Measurements from ENCODE around the gene ARF6. TPM values are rescaled to one million over a fixed set of nuclear protein-coding genes. Genes with fewer than 3 reads are reported as not detected.
A peak's percentile ranks its signal among the peaks of the same experiment; 100 is the strongest.
"Not testable (repeated sequence)": the region's sequence is repeated elsewhere in the genome, so short reads cannot be mapped to it uniquely, and the experiment has no call there.

ARF6 gene
- total RNA-seq, 2 experiments from 2014 or later = 134 to 135 TPM

DNA sequence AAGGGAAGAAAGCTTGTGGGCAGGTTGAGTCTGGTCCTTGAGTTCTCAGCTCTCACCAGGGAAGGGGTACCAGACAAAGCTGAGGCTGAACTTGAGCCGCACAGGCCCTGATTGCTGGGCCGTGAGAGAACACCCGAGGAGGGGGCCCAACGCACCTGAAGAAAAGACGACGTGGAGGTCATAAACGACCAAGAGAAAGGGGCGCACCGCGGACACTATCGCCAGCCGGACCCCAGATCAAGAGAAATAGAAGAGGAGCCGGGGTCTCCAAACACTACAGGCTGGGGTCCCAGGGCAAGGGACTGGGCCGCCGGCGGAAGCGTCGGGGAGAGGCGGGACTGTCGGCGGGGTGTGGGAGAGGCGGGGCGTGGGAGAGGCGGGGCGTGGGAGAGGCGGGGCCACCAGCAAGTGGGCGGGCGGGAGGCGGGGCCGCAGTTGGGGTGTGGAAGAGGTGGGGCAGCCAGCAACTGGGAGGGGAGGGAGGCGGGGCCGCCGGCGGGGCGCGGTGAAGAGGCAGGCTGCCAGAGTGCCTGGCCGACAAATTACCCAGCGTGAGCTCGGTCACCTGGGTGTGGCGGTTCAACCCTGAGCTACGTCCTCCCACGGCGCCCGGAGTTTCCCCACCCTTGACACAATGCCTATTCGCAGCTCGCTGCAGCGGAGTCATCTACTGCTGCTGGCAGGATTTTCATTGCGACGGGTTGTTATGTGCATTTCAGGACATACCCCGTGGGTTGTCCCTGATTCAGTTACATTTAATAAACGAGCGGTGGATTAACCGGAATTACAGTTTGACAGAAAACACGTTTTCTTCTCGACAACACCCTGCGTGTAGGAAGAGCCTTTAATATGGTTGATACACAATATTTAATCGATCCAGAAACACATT, 24.8 kb upstream of the ARF6 start:
- no peaks in the 10 kb centered on the region for H3K27me3 Mint-ChIP-seq
- peak; percentile 97 for DNase-seq
- H3K27ac Mint-ChIP-seq = peak overlapping the region; percentile 93
- H3K36me3 Mint-ChIP-seq = no peaks in the 10 kb centered on the region
- H3K4me3 Mint-ChIP-seq = peak overlapping the region; percentile 91
- H3K9me3 Mint-ChIP-seq = no peaks in the 10 kb centered on the region
- H3K4me1 Mint-ChIP-seq = peaks cover 19% of the 10 kb centered on the region

DNA sequence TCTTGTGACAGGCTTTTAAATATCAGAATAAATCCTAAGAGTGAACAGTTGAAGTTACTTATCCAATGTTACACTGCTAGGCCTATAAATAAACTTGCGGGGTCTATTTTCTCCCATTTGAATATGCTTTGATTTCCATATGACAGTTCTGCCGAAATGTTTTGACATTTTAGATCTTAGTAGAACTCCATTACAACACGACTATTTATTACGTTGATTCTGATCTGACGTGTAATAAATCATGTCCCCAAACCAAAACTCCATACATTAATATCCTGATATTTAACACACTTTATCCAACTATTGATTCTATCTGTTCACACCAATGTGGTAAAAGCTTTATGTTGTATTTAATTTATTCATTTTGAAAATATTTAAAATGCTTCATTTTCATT, 24.2 kb upstream of the ARF6 start:
- H3K36me3 Mint-ChIP-seq = no peaks in the 10 kb centered on the region
- H3K9me3 Mint-ChIP-seq = no peaks in the 10 kb centered on the region
- no peak for DNase-seq
- H3K27me3 Mint-ChIP-seq = no peaks in the 10 kb centered on the region
- H3K4me3 Mint-ChIP-seq = peak overlapping the region; percentile 91
- H3K27ac Mint-ChIP-seq = peak overlapping the region; percentile 93
- H3K4me1 Mint-ChIP-seq = peaks cover 19% of the 10 kb centered on the region

GRCh38 chr14:49870908-49871307, 22.0 kb upstream of the ARF6 start:
- H3K36me3 Mint-ChIP-seq = no peaks in the 10 kb centered on the region

DNA sequence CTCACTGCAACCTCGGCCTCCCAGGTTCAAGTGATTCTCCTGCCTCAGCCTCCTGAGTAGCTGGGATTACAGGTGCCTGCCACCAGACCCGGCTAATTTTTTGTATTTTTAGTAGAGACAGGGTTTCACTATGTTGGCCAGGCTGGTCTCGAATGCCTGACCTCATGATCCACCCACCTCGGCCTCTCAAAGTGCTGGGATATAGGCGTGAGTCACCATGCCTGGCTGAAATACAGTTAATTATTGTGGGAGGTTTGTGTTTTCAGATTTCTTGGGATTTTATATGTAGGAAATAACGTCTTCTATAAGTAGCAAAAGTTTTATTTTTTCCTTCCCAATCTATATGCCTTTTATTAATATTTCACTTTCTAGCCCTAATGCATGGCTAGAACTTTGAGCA, 19.3 kb upstream of the ARF6 start:
- H3K36me3 Mint-ChIP-seq, H3K4me3 Mint-ChIP-seq, H3K27me3 Mint-ChIP-seq, H3K9me3 Mint-ChIP-seq, DNase-seq, H3K27ac Mint-ChIP-seq: not testable (repeated sequence)
- H3K4me1 Mint-ChIP-seq = peaks cover 19% of the 10 kb centered on the region

More at GRCh38 chr14:49870908-49871307, 22.0 kb upstream of the ARF6 start:
- no peak for DNase-seq
- H3K27me3 Mint-ChIP-seq = no peaks in the 10 kb centered on the region
- H3K4me3 Mint-ChIP-seq = no peak overlapping the region
- peaks cover 19% of the 10 kb centered on the region for H3K4me1 Mint-ChIP-seq
- no peaks in the 10 kb centered on the region for H3K9me3 Mint-ChIP-seq
- H3K27ac Mint-ChIP-seq = no peak overlapping the region

GRCh38 chr14:49875640-49876198, 17.2 kb upstream of the ARF6 start:
- no peak overlapping the region for H3K27ac Mint-ChIP-seq
- H3K27me3 Mint-ChIP-seq = no peaks in the 10 kb centered on the region
- no peak for DNase-seq
- H3K9me3 Mint-ChIP-seq = no peaks in the 10 kb centered on the region
- H3K4me3 Mint-ChIP-seq = no peak overlapping the region
- H3K4me1 Mint-ChIP-seq = peaks cover 17% of the 10 kb centered on the region
- H3K36me3 Mint-ChIP-seq = no peaks in the 10 kb centered on the region

- Mint-ChIP-seq H3K27ac (no peak overlapping the region), H3K27me3 (no peaks in the 10 kb centered on the region), H3K36me3 (no peaks in the 10 kb centered on the region), H3K9me3 (no peaks in the 10 kb centered on the region), H3K4me3 (no peak overlapping the region), H3K4me1 (peaks cover 17% of the 10 kb centered on the region)
- no peak for DNase-seq
These were observed 16.2 kb upstream of the ARF6 start for GRCh38 chr14:49876563-49877127.

DNA sequence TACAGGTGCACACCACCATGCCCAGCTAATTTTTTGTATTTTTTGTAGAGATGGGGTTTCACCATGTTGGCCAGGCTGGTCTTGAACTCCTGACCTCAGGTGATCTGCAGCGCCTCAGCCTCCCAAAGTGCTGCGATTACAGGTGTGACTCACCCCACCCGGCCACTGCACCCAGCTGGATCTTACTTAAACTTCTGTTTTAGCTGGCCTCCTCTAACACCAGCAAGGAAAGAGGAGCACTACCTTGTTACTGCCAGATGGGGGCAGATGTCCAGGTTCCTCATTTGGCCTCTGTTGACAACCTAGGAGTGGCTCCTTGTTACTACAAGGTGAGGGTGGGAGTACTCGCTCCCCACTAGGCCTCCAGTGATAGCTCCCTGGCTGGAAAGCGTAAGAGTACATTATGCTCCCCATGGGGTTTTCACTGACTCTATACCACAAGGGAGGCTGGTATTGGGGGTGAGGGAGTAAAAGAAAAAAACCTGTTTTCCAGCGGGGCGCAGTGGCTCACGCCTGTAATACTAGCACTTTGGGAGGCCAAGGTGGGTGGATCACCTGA, 13.2 kb upstream of the ARF6 start:
- Mint-ChIP-seq H3K9me3 (no peaks in the 10 kb centered on the region), H3K4me3 (no peak overlapping the region), H3K27ac (peak overlapping the region; percentile 25)

GRCh38 chr14:49880267-49881064, 12.4 kb upstream of the ARF6 start:
- no peaks in the 10 kb centered on the region for H3K36me3 Mint-ChIP-seq
- DNase-seq = no peak
- no peak overlapping the region for H3K4me3 Mint-ChIP-seq
- peaks cover 22% of the 10 kb centered on the region for H3K4me1 Mint-ChIP-seq
- no peaks in the 10 kb centered on the region for H3K27me3 Mint-ChIP-seq
- no peaks in the 10 kb centered on the region for H3K9me3 Mint-ChIP-seq
- H3K27ac Mint-ChIP-seq = no peak overlapping the region

More for the DNA sequence above, 13.2 kb upstream of the ARF6 start:
- peaks cover 22% of the 10 kb centered on the region for H3K4me1 Mint-ChIP-seq
- peak; percentile 58 for DNase-seq
- H3K36me3 Mint-ChIP-seq = no peaks in the 10 kb centered on the region
- no peaks in the 10 kb centered on the region for H3K27me3 Mint-ChIP-seq

- peaks cover 24% of the 10 kb centered on the region for H3K4me1 Mint-ChIP-seq
- no peak overlapping the region for H3K27ac Mint-ChIP-seq
- H3K4me3 Mint-ChIP-seq = no peak overlapping the region
- no peaks in the 10 kb centered on the region for H3K9me3 Mint-ChIP-seq
- peaks cover 2% of the 10 kb centered on the region for H3K36me3 Mint-ChIP-seq
- no peak for DNase-seq
- H3K27me3 Mint-ChIP-seq = no peaks in the 10 kb centered on the region
These were observed 11.4 kb upstream of the ARF6 start for GRCh38 chr14:49881350-49882001.

- no peak overlapping the region for H3K27ac Mint-ChIP-seq
- no peaks in the 10 kb centered on the region for H3K9me3 Mint-ChIP-seq
- no peak for DNase-seq
- H3K36me3 Mint-ChIP-seq = peaks cover 2% of the 10 kb centered on the region
- no peak overlapping the region for H3K4me3 Mint-ChIP-seq
- H3K4me1 Mint-ChIP-seq = peaks cover 27% of the 10 kb centered on the region
- H3K27me3 Mint-ChIP-seq = no peaks in the 10 kb centered on the region
These were observed 9.8 kb upstream of the ARF6 start for GRCh38 chr14:49882826-49883694.

- Mint-ChIP-seq H3K4me1 (peaks cover 21% of the 10 kb centered on the region), H3K27ac (no peak overlapping the region), H3K4me3 (no peak overlapping the region), H3K36me3 (peaks cover 11% of the 10 kb centered on the region), H3K27me3 (no peaks in the 10 kb centered on the region), H3K9me3 (no peaks in the 10 kb centered on the region)
- no peak for DNase-seq
These were observed 6.4 kb upstream of the ARF6 start for GRCh38 chr14:49886523-49886922.

- Mint-ChIP-seq H3K4me3 (no peak overlapping the region), H3K27me3 (no peaks in the 10 kb centered on the region), H3K9me3 (no peaks in the 10 kb centered on the region), H3K36me3 (peaks cover 23% of the 10 kb centered on the region), H3K4me1 (peaks cover 18% of the 10 kb centered on the region), H3K27ac (no peak overlapping the region)
- DNase-seq = no peak
These were observed 4.6 kb upstream of the ARF6 start for GRCh38 chr14:49888293-49888692.

GRCh38 chr14:49892301-49892635, 614 bp upstream of the ARF6 start:
- Mint-ChIP-seq H3K27me3 (no peaks in the 10 kb centered on the region), H3K27ac (peak overlapping the region; percentile 98), H3K9me3 (no peaks in the 10 kb centered on the region), H3K4me1 (peaks cover 21% of the 10 kb centered on the region), H3K36me3 (peaks cover 58% of the 10 kb centered on the region), H3K4me3 (peak overlapping the region; percentile 97)
- no peak for DNase-seq
